T-helper 9 cell (primary cell): Measurements from ENCODE around the gene AQP12A.

Experiments used
- DNase-seq: peaks from one replicate; pipeline ENCODE4 v3.0.0-alpha.2; 2020

AQP12A gene

GRCh38 chr2:240725671-240726070 lies 34.0 kb downstream of the AQP12A start:
- no peak for DNase-seq

GRCh38 chr2:240726876-240727275 lies 35.2 kb downstream of the AQP12A start:
- no peak for DNase-seq

- no peak for DNase-seq
These were observed 35.8 kb downstream of the AQP12A start for GRCh38 chr2:240727439-240727838.

GRCh38 chr2:240727913-240728312 lies 36.2 kb downstream of the AQP12A start:
- DNase-seq = no peak

GRCh38 chr2:240728361-240728760 lies 36.7 kb downstream of the AQP12A start:
- DNase-seq = no peak

- no peak for DNase-seq
These were observed 37.2 kb downstream of the AQP12A start for GRCh38 chr2:240728827-240729226.

- DNase-seq = no peak
These were observed 39.0 kb downstream of the AQP12A start for GRCh38 chr2:240730501-240731177.

- DNase-seq = no peak
These were observed 39.5 kb downstream of the AQP12A start for GRCh38 chr2:240731178-240731545.

- no peak for DNase-seq
These were observed 40.5 kb downstream of the AQP12A start for GRCh38 chr2:240732184-240732583.

GRCh38 chr2:240732911-240733622 lies 41.4 kb downstream of the AQP12A start:
- no peak for DNase-seq

- peak; percentile 13 for DNase-seq
These were observed 42.3 kb downstream of the AQP12A start for GRCh38 chr2:240733803-240734495.

GRCh38 chr2:240734756-240735155 lies 43.1 kb downstream of the AQP12A start:
- no peak for DNase-seq

GRCh38 chr2:240735476-240735875 lies 43.8 kb downstream of the AQP12A start:
- DNase-seq = no peak

GRCh38 chr2:240736281-240737250 lies 44.9 kb downstream of the AQP12A start:
- no peak for DNase-seq

- no peak for DNase-seq
These were observed 45.8 kb downstream of the AQP12A start for GRCh38 chr2:240737512-240737911.

GRCh38 chr2:240737958-240738357 lies 46.3 kb downstream of the AQP12A start:
- no peak for DNase-seq

GRCh38 chr2:240739797-240740196 lies 48.1 kb downstream of the AQP12A start:
- peak; percentile 16 for DNase-seq

GRCh38 chr2:240741091-240741490 lies 49.4 kb downstream of the AQP12A start:
- DNase-seq = no peak

GRCh38 chr2:240742602-240743095 lies 51.0 kb downstream of the AQP12A start:
- no peak for DNase-seq

GRCh38 chr2:240745456-240745855 lies 53.8 kb downstream of the AQP12A start:
- no peak for DNase-seq

- no peak for DNase-seq
These were observed 54.3 kb downstream of the AQP12A start for GRCh38 chr2:240745962-240746361.

GRCh38 chr2:240746671-240747070 lies 55.0 kb downstream of the AQP12A start:
- DNase-seq = no peak

GRCh38 chr2:240747256-240747655 lies 55.6 kb downstream of the AQP12A start:
- DNase-seq = no peak
